Measurements from ENCODE around the gene ROS1.
"Not testable (repeated sequence)": the region's sequence is repeated elsewhere in the genome, so short reads cannot be mapped to it uniquely, and the experiment has no call there.

ROS1 gene

DNA sequence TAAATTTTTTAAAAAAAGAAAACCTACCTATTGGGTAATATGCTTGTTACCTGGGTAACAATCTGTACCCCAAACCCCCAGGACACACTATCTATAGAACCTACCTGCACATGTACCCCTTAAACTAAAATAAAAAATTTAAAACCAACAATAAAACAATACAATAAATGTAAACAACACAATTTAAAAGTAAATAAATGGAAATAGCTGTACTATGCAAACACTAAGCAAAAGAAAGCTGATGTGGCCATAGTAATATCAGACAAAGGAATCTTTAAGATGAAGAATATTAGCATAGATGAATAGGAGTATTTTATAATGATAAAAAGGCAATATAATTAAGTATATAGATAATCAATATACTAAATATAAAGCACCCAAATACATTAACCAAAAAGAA lies 50.3 kb downstream of the ROS1 start:
- DNase-seq, result no peak

DNA sequence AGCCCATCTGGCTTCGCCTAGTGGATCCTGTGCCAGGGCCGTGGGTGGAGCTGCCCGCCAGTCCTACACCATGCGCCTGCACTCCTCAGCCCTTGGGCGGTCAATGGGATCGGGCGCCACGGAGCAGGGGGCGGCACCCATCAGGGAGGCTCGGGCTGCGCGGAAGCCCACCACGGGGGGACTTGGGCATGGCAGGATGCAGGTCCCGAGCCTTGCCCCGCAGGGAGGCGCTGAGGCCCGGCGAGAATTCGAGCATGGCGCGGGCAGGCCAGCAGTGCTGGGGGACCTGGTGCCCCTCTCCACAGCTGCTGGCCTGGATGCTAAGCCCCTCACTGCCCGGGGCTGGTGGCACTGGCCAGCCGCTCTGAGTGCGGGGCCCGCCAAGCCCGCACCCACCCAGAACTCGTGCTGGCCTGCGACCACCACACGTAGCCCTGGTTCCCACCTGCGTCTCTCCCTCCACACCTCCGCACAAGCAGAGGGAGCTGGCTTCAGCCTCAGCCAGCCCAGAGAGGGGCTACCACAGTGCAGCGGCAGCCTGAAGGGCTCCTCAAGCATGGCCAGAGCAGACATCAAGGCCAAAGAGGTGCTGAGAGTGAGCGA lies 52.4 kb downstream of the ROS1 start:
- DNase-seq, result no peak

- DNase-seq, result not testable (repeated sequence)
Measured at GRCh38 chr6:117372289-117372688, 53.5 kb downstream of the ROS1 start.

DNA sequence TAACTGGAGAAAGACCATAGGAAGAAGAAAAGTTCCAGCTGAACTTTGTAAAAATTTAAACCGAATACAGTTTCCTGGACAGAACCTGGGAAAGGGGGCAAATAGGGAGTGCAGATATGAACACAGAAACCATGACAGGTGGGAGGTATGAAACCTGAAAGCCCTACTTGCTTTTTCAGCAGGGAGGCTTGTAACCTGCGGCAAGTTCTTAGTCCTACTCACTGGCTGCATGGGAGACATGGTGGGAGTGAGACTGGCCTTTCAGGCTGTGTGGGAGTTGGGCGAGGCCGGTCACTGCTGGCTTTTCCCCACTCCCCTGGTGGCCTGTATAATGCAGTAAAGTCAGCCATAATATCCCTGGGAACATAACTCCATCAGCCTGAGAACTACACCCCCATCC lies 54.2 kb downstream of the ROS1 start:
- no peak for DNase-seq

DNA sequence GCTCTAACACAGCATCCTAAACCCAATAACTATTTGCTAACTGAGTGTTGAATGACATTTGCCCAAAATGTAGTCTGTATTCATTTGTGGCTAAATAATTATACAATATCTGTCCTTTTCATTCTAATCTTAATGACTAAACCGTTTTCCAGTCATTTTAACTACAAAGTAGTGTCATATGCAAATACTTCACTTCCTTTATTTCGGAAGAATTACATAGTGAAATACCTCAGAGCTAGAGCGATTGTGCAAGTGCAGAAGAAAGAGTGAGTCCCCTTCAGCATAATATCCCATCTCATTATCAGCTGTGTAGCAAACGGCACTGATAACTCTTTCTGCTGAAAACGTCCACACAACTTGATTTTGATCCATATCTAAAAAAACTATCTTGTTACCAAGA lies 66.2 kb downstream of the ROS1 start:
- no peak for DNase-seq

DNA sequence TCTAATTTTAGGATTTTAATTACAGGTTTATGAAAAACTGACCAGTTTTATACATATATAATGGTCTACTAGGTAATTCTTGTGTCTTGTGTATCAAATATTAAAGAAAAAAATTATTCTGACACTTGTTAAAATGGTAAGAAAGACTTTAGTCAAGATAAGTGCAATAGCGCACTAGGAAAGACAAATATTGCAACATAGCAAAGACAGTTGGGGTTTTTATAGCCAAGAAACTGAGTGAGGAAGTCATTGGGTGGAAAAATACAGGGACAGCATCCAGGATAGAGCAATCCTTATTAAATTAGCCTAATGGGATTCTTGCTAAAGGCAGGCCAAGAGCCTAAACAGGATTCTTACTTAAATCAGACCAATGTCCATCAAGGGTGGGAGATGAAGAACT lies 71.1 kb downstream of the ROS1 start:
- no peak for DNase-seq

DNA sequence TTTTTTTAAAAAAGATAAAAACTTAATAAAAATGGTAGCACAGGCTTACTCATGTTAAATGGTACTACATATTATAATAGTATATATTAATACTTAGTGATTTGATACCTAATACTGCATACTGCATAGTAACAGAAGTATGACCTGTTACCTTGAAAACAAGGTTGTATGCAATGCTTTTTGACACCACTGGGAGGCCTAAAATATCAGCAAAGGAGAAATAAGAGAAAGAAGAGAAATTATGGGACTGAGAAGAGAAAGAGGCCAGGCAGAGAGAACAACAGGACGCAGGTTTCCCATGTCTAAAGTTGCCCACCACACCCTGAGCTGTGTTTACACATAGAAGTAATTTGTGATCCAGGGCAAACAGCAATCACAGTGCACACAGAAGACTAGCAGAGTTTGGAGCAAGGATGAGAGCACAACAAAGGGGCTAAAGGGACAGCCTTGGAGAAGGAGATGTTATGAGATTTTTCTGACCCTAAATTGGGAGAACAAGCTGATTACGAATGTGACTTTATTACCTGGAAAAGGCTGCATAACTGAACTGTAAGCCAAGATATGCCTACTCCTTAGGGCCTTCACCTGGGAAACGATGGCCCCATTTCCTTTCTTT lies 73.2 kb downstream of the ROS1 start:
- peak; percentile 4 for DNase-seq

DNA sequence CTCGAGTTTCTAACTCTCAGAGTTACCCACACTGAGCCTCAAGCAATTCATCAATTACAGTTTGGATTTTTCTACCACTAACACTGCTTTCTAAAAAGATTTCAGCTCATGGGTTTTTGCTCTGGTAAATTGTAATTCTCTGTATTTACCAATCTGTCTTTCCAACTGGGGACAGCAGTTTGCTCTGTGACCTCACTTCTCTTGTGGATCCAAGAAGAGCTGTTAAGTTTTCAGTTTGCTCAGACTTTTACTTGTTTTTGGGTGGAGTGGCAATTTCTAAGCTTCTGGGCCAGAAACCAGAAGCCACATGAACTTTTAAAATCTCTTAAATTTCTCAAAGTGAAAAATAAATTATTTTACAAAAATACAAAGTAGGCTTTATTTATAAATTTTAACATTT lies 74.2 kb downstream of the ROS1 start:
- no peak for DNase-seq

DNA sequence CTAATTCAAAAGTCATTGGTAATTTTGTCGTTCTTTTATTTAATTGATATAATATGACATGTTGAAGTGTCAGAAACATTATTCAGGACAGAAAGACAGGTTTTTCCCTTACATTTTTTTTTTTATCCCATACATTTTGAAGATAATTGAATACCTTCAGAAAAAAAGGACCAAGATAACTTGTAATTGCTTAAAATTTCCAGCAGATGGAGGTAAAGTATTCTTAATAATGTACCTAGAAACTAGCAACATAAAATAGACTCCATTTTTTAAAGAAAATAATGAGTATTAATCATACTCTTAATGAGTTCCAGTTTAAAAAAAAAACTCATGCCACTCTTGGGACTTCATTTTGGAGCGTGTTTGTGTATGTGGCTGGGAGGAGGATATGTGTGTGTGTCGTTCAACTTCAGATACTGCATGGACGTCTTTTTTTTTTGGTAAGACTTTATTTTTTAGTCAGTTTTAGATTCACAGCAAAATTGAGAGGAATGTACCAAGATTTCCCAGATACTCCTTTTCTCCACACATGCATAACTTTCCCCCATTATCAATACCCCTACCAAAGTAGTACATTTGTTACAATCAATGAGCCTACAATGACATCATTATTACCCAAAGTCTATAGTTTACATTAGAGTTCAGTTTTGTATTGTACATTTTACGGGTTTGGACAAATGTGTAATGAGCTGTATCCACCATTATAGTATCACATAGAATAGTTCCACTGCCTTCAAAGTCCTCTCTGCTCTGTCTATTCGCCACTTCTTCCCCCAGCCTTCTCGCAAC lies 79.4 kb downstream of the ROS1 start:
- peak; percentile 17 for DNase-seq

- no peak for DNase-seq
Measured at GRCh38 chr6:117345292-117345610, 80.5 kb downstream of the ROS1 start.

DNA sequence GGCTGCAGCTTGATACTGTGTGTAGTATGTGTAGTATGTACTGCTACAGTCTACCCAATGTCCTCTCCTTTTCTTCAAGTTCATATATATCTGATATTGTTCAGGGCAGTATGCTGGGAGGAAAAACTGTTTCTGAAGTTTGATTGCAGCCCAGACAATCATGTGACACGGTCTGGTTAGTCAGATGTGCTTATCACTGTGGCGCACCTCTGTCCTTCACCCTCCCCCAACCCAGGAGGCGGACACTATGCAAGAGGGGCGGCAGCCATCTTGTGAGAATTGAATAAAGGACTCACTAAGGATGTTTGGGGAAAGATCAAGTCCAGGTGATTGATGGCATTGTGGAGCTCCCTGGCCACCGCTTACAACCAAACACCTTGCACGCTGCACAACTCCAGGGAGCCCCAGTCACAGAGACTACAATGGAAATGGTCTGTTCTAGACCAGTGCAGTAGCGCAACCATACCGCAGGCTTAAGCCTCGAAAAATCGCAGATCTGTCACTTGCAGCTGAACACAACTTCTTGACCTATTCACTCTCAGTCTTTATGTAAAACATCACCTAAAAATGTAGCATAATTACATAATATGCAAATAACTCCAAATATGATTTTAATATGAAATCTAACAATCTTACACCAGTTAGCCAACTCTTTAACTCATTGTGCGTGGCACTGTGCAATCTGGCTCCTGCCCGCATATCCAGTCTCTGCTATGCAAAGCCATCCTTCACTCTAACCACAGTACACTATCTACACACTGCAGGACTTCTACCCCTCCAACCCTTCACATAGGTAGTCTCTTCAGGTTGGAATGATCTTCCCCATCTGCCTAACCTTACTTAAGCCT lies 81.1 kb downstream of the ROS1 start:
- no peak for DNase-seq

GRCh38 chr6:117338567-117338966 lies 87.2 kb downstream of the ROS1 start:
- no peak for DNase-seq

GRCh38 chr6:117329926-117330325 lies 95.8 kb downstream of the ROS1 start:
- DNase-seq, result no peak

GRCh38 chr6:117328500-117328899 lies 97.2 kb downstream of the ROS1 start:
- DNase-seq, result no peak

- no peak for DNase-seq
Measured at GRCh38 chr6:117328005-117328389, 97.7 kb downstream of the ROS1 start.

GRCh38 chr6:117327149-117328004 lies 98.4 kb downstream of the ROS1 start:
- DNase-seq, result no peak

GRCh38 chr6:117326396-117326795 lies 99.3 kb downstream of the ROS1 start:
- no peak for DNase-seq

DNA sequence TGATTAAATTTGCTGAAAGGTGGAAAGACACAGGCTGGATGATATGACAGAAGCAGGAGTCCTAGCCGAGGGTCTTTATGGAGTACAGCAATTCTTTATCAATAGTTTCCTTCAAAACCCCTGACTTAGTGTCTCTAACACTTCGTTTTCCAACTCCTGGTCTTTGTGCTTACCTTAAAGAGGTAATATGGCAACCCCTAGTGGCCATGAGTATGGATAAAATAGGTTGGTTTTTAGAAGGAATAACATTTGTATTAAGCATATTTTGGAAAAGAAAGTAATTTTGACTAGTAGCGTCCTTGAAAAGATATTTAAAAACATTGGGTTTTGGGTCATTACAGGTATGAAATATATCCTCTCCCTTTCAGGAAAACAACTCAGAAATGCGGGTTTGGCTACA lies 108.5 kb downstream of the ROS1 start:
- no peak for DNase-seq

GRCh38 chr6:117311726-117312125 lies 114.0 kb downstream of the ROS1 start:
- no peak for DNase-seq

- no peak for DNase-seq
Measured at GRCh38 chr6:117311310-117311709, 114.4 kb downstream of the ROS1 start.

DNA sequence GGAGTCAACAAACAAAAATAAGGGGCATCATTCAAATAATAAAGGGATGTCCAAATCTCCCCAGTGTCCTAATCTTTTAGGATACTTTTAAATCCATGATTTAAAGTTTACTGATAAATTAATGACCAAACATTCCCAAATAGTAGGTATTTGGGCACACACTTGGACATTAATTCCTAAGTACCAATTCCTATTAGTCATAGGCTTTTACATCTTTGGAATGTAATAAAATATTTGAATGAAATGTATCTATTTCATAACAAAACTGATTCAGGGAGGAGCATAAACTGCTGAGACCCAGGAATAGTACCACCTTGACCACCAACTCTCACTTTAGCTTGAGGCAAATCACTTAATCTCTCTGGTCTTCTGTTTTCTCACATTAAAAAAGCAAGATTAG lies 116.1 kb downstream of the ROS1 start:
- no peak for DNase-seq

DNA sequence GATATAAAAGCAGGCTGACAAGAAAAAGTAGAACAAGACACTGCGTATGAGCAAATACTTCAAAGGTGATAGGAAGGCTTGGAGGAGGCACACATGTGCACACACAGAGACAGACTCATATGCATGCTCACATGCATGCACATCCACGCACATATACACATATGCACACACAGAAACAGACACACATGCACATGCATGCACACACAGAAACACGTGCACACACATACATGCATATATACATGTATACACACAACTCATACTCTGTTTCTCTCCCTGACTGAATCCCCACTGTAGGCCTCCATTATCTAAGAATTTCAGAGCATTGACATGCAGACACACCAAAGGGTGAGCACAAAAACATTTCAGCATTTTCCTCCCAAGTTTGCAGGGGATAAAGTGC lies 116.7 kb downstream of the ROS1 start:
- no peak for DNase-seq

GRCh38 chr6:117307655-117308054 lies 118.1 kb downstream of the ROS1 start:
- no peak for DNase-seq
